GM15510 (cell line): ENCODE measurements around the gene SUB1.

ENCODE experiments used
- POLR2A ChIP-seq: IDR thresholded peaks from 3 replicates; pipeline ENCODE4 v1.6.1; 2011; ENCODE audit warnings: borderline replicate concordance; ENCODE audit not compliant: insufficient read length; ENCODE audit errors: extremely low read depth

The SUB1 gene

GRCh38 chr5:32651088-32651487, 65.7 kb downstream of the SUB1 start:
- TF ChIP-seq POLR2A, result no peak

GRCh38 chr5:32651638-32652037, 66.3 kb downstream of the SUB1 start:
- TF ChIP-seq POLR2A, result no peak
